Fibroblast of lung (primary cell): ENCODE data around the gene TRPT1. TPM values are rescaled to one million over a fixed set of nuclear protein-coding genes. Genes with fewer than 3 reads are reported as not detected.

Experiments
- DNase-seq, 2 donors: peaks; one replicate each; pipeline versions ENCODE4 v3.0.0 to v3.0.0-alpha.2; 2010; ENCODE audit warnings: low read depth in 2 of 2
- H2AFZ ChIP-seq: 2 replicates; pipeline ENCODE4 v1.5.1; 2012; ENCODE audit warnings: low read length, control low read depth, inconsistent platforms
- H3K27ac ChIP-seq: 2 replicates; pipeline ENCODE4 v1.5.1; 2011; ENCODE audit warnings: low read length, control low read depth; ENCODE audit not compliant: insufficient read depth
- H3K27me3 ChIP-seq: 2 replicates; pipeline ENCODE4 v1.5.1; 2011; ENCODE audit warnings: mild to moderate bottlenecking, low read length; ENCODE audit not compliant: control insufficient read depth, insufficient read depth
- H3K36me3 ChIP-seq: 2 replicates; pipeline ENCODE4 v1.5.1; 2011; ENCODE audit warnings: low read length; ENCODE audit not compliant: control insufficient read depth, insufficient read depth
- H3K4me1 ChIP-seq: 2 replicates; pipeline ENCODE4 v1.5.1; 2011; ENCODE audit warnings: low read length; ENCODE audit not compliant: control insufficient read depth, insufficient read depth; ENCODE audit errors: extremely low read depth
- H3K4me2 ChIP-seq: 2 replicates; pipeline ENCODE4 v1.5.1; 2011; ENCODE audit warnings: low read length, control low read depth; ENCODE audit not compliant: insufficient read depth; ENCODE audit errors: extremely low read depth
- H3K4me3 ChIP-seq, 4 experiments: fragments of 200-600 bp in 1 of 4; sonication (generic) in 1 of 4; replicated peaks in 1 of 4; 2 replicates each; pipeline ENCODE4 v1.5.1; 2011 to 2016; ENCODE audit warnings: low read length in 4 of 4, low read depth in 3 of 4, mild to moderate bottlenecking in 3 of 4, control low read depth in 2 of 4, inconsistent platforms in 1 of 4, mixed read lengths in 1 of 4; ENCODE audit not compliant: insufficient read depth in 1 of 4; ENCODE audit errors: control extremely low read depth in 1 of 4
- H3K79me2 ChIP-seq: 2 replicates; pipeline ENCODE4 v1.5.1; 2012; ENCODE audit warnings: mild to moderate bottlenecking, low read length, inconsistent platforms; ENCODE audit not compliant: control insufficient read depth, insufficient read depth
- H3K9ac ChIP-seq: 2 replicates; pipeline ENCODE4 v1.5.1; 2011; ENCODE audit warnings: mild to moderate bottlenecking, low read length, control low read depth; ENCODE audit not compliant: insufficient read depth
- H3K9me3 ChIP-seq: 2 replicates; pipeline ENCODE4 v1.5.1; 2012; ENCODE audit warnings: low read depth, low read length; ENCODE audit not compliant: control insufficient read depth, insufficient read depth
- H4K20me1 ChIP-seq: 2 replicates; pipeline ENCODE4 v1.5.1; 2011; ENCODE audit warnings: low read length; ENCODE audit not compliant: control insufficient read depth, insufficient read depth; ENCODE audit errors: extremely low read depth
- EZH2 ChIP-seq: IDR thresholded peaks from 2 replicates; pipeline ENCODE4 v1.5.1; 2012; ENCODE audit warnings: low read length, control low read depth, mild to moderate bottlenecking; ENCODE audit errors: missing control alignments
- polyA plus RNA-seq, 2 donors: library from polyadenylated mRNA; depleted of rRNA in 1 of 2; stranded (reverse) in 1 of 2; unstranded in 1 of 2; fragments of >200 nt; gene quantifications; 2 replicates each; pipeline ENCODE4 v1.2.1, GENCODE V29; 2011 to 2012; ENCODE audit warnings: missing spikeins in 1 of 2
- total RNA-seq: library from RNA; depleted of rRNA; stranded (reverse); fragments of >200 nt; gene quantifications from 2 replicates; pipeline ENCODE4 v1.2.1, GENCODE V29; 2014
- TF ChIP-seq, protein P1 (sequence below), 2 donors: IDR thresholded peaks in 1 of 2; conservative IDR thresholded peaks in 1 of 2; 1 replicate in 1 of 2; 2 replicates in 1 of 2; pipeline ENCODE4 v1.5.1; 2011 to 2012; ENCODE audit warnings: low read length in 2 of 2, control low read depth in 1 of 2, inconsistent platforms in 1 of 2, low read depth in 1 of 2, mild to moderate bottlenecking in 1 of 2

The TRPT1 gene
- total and polyA plus RNA-seq, 2 donors (not counting 1 experiment from before 2014, with no cell fraction given) = 20.5 to 41.5 TPM

DNA sequence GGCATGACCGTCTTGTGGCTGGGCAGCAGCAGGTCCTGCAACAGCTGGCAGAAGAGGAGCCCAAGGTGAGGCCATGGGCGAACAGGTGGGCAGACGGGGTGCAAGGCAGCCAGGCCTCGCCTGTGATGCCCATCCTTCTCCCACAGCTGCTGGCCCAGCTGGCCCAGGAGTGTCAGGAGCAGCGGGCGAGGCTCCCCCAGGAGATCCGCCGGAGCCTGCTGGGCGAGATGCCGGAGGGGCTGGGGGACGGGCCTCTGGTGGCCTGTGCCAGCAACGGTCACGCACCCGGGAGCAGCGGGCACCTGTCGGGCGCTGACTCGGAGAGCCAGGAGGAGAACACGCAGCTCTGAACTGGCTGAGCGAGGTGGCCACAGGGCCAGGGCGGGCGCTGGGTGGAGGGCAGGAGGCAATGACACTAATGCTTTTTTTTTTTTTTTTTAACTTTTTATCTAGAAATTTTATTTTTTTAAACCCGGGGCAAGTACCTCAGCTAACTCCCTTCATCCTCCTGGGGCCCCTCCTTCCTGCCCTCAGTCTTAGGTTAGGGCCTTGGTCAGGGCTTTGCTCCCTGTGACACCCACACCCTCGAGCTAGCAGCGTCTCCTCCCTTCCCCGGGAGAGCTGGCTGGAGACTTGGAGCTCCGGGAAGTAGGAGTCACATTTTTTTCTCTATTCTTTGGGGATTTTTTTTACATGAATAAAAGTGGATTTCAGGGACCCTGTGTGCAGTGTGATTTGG lies 41.4 kb upstream of the TRPT1 start:
- Histone ChIP-seq H3K9me3 (no peaks in the 10 kb centered on the region), H3K4me1 (peaks cover 24% of the 10 kb centered on the region), H3K4me2 (no peak overlapping the region), H3K27ac (no peak overlapping the region), H4K20me1 (no peaks in the 10 kb centered on the region), H3K4me3 (no peak overlapping the region), H3K27me3 (no peaks in the 10 kb centered on the region), H3K79me2 (peaks cover under 1% of the 10 kb centered on the region), H3K36me3 (peaks cover 28% of the 10 kb centered on the region), H3K9ac (no peak overlapping the region), H2AFZ (no peak overlapping the region)
- DNase-seq = no peak
- TF ChIP-seq, protein P1, sequence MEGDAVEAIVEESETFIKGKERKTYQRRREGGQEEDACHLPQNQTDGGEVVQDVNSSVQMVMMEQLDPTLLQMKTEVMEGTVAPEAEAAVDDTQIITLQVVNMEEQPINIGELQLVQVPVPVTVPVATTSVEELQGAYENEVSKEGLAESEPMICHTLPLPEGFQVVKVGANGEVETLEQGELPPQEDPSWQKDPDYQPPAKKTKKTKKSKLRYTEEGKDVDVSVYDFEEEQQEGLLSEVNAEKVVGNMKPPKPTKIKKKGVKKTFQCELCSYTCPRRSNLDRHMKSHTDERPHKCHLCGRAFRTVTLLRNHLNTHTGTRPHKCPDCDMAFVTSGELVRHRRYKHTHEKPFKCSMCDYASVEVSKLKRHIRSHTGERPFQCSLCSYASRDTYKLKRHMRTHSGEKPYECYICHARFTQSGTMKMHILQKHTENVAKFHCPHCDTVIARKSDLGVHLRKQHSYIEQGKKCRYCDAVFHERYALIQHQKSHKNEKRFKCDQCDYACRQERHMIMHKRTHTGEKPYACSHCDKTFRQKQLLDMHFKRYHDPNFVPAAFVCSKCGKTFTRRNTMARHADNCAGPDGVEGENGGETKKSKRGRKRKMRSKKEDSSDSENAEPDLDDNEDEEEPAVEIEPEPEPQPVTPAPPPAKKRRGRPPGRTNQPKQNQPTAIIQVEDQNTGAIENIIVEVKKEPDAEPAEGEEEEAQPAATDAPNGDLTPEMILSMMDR (conservative IDR thresholded peaks at IDR 0.05 in 1 of 2, IDR thresholded peaks at IDR 0.05 in 1 of 2; ENCODE audit: low read depth in 1 of 2, low read length in 2 of 2) = no peak
- no peak for TF ChIP-seq EZH2

DNA sequence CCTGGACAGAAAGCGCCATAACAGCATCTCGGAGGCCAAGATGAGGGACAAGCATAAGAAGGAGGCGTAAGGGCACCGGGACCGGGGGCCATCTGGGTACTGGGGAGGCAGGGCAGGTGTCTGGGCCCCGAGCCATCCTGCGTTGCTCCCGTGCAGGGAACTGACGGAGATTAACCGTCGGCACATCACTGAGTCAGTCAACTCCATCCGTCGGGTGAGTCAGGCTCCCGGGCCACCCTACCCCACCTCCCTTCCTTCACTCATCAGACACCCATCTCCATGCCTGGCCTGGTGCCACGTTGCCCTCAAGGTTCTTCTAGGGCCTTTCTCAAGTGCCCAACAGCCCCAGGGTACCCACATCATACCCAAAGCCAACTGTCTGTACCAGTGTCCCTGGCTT lies 40.4 kb upstream of the TRPT1 start:
- peaks cover 34% of the 10 kb centered on the region for H3K36me3 ChIP-seq
- H4K20me1 ChIP-seq = no peaks in the 10 kb centered on the region
- no peaks in the 10 kb centered on the region for H3K9me3 ChIP-seq
- no peak for TF ChIP-seq EZH2
- TF ChIP-seq, protein P1 (conservative IDR thresholded peaks at IDR 0.05 in 1 of 2, IDR thresholded peaks at IDR 0.05 in 1 of 2; ENCODE audit: low read depth in 1 of 2, low read length in 2 of 2) = no peak
- no peak overlapping the region for H3K9ac ChIP-seq
- H3K4me2 ChIP-seq = no peak overlapping the region
- H2AFZ ChIP-seq = no peak overlapping the region
- no peaks in the 10 kb centered on the region for H3K79me2 ChIP-seq
- H3K4me3 ChIP-seq = no peak overlapping the region
- H3K27ac ChIP-seq = no peak overlapping the region
- peak in 1 of 2 donors; percentile 23 for DNase-seq
- H3K27me3 ChIP-seq = no peaks in the 10 kb centered on the region
- H3K4me1 ChIP-seq = peaks cover 19% of the 10 kb centered on the region

DNA sequence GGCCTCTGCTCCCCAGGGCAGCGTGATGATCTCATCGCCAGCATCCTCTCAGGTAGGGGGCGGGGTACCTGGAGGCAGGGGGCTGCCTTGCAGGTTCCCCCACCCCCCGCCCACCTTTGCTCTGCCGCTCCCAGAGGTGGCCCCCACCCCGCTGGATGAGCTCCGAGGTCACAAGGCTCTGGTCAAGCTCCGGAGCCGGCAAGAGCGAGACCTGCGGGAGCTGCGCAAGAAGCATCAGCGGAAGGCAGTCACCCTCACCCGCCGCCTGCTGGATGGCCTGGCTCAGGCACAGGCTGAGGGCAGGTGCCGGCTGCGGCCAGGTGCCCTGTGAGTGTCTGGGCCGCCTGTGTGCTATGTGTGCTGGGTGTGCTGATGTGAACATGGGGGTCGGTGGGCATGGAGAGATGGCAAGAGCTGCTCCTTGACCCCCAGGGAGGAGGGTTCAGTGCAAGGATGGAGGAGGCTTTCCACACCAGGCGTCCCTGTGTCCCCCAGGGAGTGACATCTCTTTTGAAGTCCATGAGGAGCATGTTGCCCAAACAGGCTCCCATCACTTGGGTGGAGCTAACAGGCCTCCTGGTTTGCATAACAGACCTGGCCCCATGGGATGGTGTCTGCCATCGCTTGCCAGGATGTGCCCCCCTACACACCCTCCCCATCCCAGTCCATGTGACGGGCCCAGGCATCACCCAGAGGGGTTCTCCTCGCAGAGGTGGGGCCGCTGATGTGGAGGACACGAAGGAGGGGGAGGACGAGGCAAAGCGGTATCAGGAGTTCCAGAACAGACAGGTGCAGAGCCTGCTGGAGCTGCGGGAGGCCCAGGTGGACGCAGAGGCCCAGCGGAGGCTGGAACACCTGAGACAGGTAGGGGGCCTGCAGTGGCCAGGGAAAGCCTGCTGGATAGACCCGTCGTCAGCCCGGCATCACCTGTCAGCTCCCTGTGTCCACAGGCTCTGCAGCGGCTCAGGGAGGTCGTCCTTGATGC lies 39.5 kb upstream of the TRPT1 start:
- H3K36me3 ChIP-seq = peaks cover 37% of the 10 kb centered on the region

More for the DNA sequence above, 39.5 kb upstream of the TRPT1 start:
- H3K27ac ChIP-seq = no peak overlapping the region
- peaks cover 18% of the 10 kb centered on the region for H3K4me1 ChIP-seq
- TF ChIP-seq, protein P1 (conservative IDR thresholded peaks at IDR 0.05 in 1 of 2, IDR thresholded peaks at IDR 0.05 in 1 of 2; ENCODE audit: low read depth in 1 of 2, low read length in 2 of 2) = no peak
- TF ChIP-seq EZH2 = no peak
- H2AFZ ChIP-seq = no peak overlapping the region
- H3K9me3 ChIP-seq = no peaks in the 10 kb centered on the region
- H3K4me2 ChIP-seq = no peak overlapping the region
- H3K9ac ChIP-seq = no peak overlapping the region
- no peaks in the 10 kb centered on the region for H3K79me2 ChIP-seq
- no peaks in the 10 kb centered on the region for H3K27me3 ChIP-seq
- no peak for DNase-seq
- no peak overlapping the region for H3K4me3 ChIP-seq
- H4K20me1 ChIP-seq = no peaks in the 10 kb centered on the region
